ENCODE results near the gene ELMOD3. TPM values are rescaled to one million over a fixed set of nuclear protein-coding genes. Genes with fewer than 3 reads are reported as not detected.

Gene ELMOD3
- total and polyA plus RNA-seq, 2 of the 8 experiments (the other 6 are each of a cell fraction or from before 2014, with no cell fraction given), result 8.5 to 10.2 TPM

DNA sequence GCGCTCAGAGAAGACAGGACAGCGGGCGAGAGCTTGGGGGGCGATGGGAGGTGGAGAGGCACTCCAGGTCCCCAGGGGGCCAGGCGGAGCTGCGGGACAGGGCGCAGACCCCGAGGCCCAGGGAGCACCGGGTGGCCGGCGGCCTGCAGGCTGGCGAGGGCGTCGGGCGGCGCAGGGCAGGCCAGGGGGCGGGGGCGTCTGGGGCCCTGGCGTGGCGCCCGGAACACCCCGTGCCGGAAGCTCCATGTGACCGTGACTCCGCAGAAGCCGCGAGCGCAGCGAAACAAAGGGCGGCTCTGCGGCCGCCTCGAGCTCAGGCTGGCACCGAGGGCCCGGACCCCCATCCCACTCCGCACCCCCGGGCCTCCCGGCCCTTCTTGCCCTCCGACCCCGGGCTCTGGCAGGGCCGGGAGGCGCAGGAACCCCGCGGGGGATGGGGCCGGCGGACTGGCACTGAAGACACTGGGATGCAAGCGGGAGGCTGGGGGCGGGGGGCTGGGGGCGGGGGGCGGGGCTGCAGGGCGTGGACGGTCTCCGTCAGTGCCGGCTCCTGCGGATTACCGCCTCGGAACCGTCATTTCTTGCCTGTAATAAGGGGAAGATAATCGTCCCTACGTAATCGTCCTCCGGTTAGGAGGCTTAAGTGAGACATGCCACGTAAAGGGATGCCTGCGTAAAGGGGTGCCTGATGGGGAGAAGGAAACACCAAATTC is 83.1 kb downstream of the ELMOD3 start (continued):
- no peak for TF ChIP-seq BRCA1 (IDR thresholded peaks at IDR 0.05; ENCODE audit: low read depth, low read length)
- no peak for TF ChIP-seq NRF1 (IDR thresholded peaks at IDR 0.05; ENCODE audit: low read depth, low read length)
- TF ChIP-seq SUZ12 (IDR thresholded peaks at IDR 0.05; ENCODE audit: low read length), result no peak
- TF ChIP-seq, protein P1, sequence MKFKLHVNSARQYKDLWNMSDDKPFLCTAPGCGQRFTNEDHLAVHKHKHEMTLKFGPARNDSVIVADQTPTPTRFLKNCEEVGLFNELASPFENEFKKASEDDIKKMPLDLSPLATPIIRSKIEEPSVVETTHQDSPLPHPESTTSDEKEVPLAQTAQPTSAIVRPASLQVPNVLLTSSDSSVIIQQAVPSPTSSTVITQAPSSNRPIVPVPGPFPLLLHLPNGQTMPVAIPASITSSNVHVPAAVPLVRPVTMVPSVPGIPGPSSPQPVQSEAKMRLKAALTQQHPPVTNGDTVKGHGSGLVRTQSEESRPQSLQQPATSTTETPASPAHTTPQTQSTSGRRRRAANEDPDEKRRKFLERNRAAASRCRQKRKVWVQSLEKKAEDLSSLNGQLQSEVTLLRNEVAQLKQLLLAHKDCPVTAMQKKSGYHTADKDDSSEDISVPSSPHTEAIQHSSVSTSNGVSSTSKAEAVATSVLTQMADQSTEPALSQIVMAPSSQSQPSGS (IDR thresholded peaks at IDR 0.05; ENCODE audit: low read length), result no peak
- TF ChIP-seq POLR2AphosphoS5 (IDR thresholded peaks at IDR 0.05; ENCODE audit: low read depth, low read length), result no peak
- TF ChIP-seq KDM1A (IDR thresholded peaks at IDR 0.05; ENCODE audit: borderline replicate concordance, low read length), result no peak
- TF ChIP-seq POLR2A (IDR thresholded peaks at IDR 0.05; ENCODE audit: control extremely low read depth in 1 of 2, low read depth in 2 of 2, low read length in 2 of 2), result peak in 1 of 2 experiments; percentile 80; a peak in 2 of 3 replicates

Measured in H1 (cell line).